Thoracic aorta (tissue), 2 donors: Measurements from ENCODE around the gene PLCB1. TPM values are rescaled to one million over a fixed set of nuclear protein-coding genes. Genes with fewer than 3 reads are reported as not detected.

ENCODE experiments used
- ATAC-seq: fragments of 150-250 bp; one replicate; pipeline ENCODE4 v1.8.0; 2017; ENCODE audit warnings: low read depth; ENCODE audit not compliant: insufficient number of reproducible peaks, low FRiP score
- DNase-seq: peaks from one replicate; pipeline ENCODE4 v3.0.0-alpha.2; 2020; ENCODE audit warnings: low spot score
- H3K27ac ChIP-seq, 2 donors: fragments of 200-600 bp; sonication (generic); 1 replicate in 1 of 2; 2 replicates in 1 of 2; pipeline ENCODE4 v1.5.1; 2016; ENCODE audit warnings: mild to moderate bottlenecking in 2 of 2, moderate library complexity in 2 of 2
- H3K27me3 ChIP-seq: fragments of 200-600 bp; sonication (generic); replicated peaks from 2 replicates; pipeline ENCODE4 v1.6.0; 2016; ENCODE audit warnings: mild to moderate bottlenecking; ENCODE audit not compliant: insufficient read depth
- H3K36me3 ChIP-seq: fragments of 200-600 bp; sonication (generic); one replicate; pipeline ENCODE4 v1.5.1; 2016
- H3K4me1 ChIP-seq, 2 donors: fragments of 200-600 bp; sonication (generic); 1 replicate in 1 of 2; 2 replicates in 1 of 2; pipeline versions ENCODE4 v1.5.1 to v1.6.0; 2016; ENCODE audit warnings: low read depth in 2 of 2, mild to moderate bottlenecking in 1 of 2; ENCODE audit not compliant: control insufficient read depth in 1 of 2
- H3K4me3 ChIP-seq: fragments of 200-600 bp; sonication (generic); 2 replicates; pipeline ENCODE4 v1.5.1; 2016; ENCODE audit warnings: mild to moderate bottlenecking
- H3K9me3 ChIP-seq: fragments of 200-600 bp; sonication (generic); 2 replicates; pipeline ENCODE4 v1.5.1; 2016
- total RNA-seq, 2 donors: library from RNA; depleted of rRNA; stranded (reverse); fragments of >200 nt; gene quantifications; one replicate each; pipeline versions ENCODE4 v1.1.0 to v1.2.3, GENCODE V29; 2016
- TF ChIP-seq, protein P1 (sequence below): fragments of 200-600 bp; sonication (generic); IDR thresholded peaks from one replicate; pipeline ENCODE4 v1.5.1; 2019; ENCODE audit warnings: antibody characterized with exemption

PLCB1 gene
- total RNA-seq, 2 donors from 2014 or later, result 10.8 to 16.3 TPM

GRCh38 chr20:8654486-8654885 is 522.4 kb downstream of the PLCB1 start:
- ATAC-seq, result no peak
- no peaks in the 10 kb centered on the region for H3K27me3 ChIP-seq
- no peaks in the 10 kb centered on the region for H3K9me3 ChIP-seq
- TF ChIP-seq, protein P1, sequence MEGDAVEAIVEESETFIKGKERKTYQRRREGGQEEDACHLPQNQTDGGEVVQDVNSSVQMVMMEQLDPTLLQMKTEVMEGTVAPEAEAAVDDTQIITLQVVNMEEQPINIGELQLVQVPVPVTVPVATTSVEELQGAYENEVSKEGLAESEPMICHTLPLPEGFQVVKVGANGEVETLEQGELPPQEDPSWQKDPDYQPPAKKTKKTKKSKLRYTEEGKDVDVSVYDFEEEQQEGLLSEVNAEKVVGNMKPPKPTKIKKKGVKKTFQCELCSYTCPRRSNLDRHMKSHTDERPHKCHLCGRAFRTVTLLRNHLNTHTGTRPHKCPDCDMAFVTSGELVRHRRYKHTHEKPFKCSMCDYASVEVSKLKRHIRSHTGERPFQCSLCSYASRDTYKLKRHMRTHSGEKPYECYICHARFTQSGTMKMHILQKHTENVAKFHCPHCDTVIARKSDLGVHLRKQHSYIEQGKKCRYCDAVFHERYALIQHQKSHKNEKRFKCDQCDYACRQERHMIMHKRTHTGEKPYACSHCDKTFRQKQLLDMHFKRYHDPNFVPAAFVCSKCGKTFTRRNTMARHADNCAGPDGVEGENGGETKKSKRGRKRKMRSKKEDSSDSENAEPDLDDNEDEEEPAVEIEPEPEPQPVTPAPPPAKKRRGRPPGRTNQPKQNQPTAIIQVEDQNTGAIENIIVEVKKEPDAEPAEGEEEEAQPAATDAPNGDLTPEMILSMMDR, result no peak
- DNase-seq, result no peak
- no peaks in the 10 kb centered on the region for H3K36me3 ChIP-seq
- no peak overlapping the region for H3K27ac ChIP-seq
- no peak overlapping the region for H3K4me3 ChIP-seq
- no peaks in the 10 kb centered on the region for H3K4me1 ChIP-seq

- TF ChIP-seq, protein P1, result no peak
- Histone ChIP-seq H3K27me3 (no peaks in the 10 kb centered on the region), H3K27ac (no peak overlapping the region), H3K4me1 (no peaks in the 10 kb centered on the region), H3K36me3 (no peaks in the 10 kb centered on the region), H3K4me3 (no peak overlapping the region), H3K9me3 (no peaks in the 10 kb centered on the region)
- no peak for ATAC-seq
- no peak for DNase-seq
Measured at GRCh38 chr20:8656335-8656734, 524.3 kb downstream of the PLCB1 start.

- no peaks in the 10 kb centered on the region for H3K27me3 ChIP-seq
- TF ChIP-seq, protein P1, result no peak
- H3K4me3 ChIP-seq, result no peak overlapping the region
- no peaks in the 10 kb centered on the region for H3K36me3 ChIP-seq
- no peaks in the 10 kb centered on the region for H3K9me3 ChIP-seq
- DNase-seq (no peak), ATAC-seq (no peak)
- H3K4me1 ChIP-seq, result no peaks in the 10 kb centered on the region
- H3K27ac ChIP-seq, result no peak overlapping the region
Measured at GRCh38 chr20:8657664-8658063, 525.6 kb downstream of the PLCB1 start.

GRCh38 chr20:8658103-8658502 is 526.0 kb downstream of the PLCB1 start:
- TF ChIP-seq, protein P1, result no peak
- DNase-seq (no peak), ATAC-seq (no peak)
- Histone ChIP-seq H3K4me1 (no peaks in the 10 kb centered on the region), H3K27me3 (no peaks in the 10 kb centered on the region), H3K9me3 (no peaks in the 10 kb centered on the region), H3K27ac (no peak overlapping the region), H3K36me3 (no peaks in the 10 kb centered on the region), H3K4me3 (no peak overlapping the region)

DNA sequence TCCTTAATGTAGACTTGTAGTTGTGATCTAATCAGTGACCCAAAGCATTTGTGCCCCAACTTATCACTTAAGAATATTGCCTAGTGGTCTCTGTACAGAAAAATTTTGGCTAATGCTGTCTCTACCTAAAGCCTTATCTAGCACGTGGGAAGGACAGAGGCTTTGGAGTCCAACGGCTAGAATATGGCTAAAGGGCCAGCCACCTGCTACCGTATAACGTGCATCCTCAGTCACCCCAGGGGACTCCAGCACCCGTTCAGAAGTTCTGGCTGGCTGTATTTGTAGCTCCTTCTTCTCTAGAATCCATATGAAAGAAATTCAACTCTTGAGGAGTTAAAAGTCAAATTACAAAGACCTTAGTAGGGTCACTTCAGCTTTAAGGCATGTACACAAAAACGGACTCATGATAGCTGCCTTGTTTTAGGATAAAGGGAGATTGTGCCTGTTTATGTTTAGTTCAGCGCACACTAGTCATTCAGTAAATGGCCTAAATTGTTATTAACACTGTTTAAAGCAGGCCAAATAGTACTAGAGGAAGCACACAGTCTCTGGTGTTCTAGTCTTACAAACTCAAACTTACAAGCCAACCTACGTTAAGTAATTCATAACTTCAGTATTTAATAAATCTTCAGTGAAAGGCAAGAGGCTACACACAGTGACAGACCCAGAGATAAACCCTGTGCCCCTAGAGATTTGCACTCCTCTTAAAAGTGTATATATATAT is 529.3 kb downstream of the PLCB1 start:
- H3K9me3 ChIP-seq, result no peaks in the 10 kb centered on the region
- DNase-seq (no peak), ATAC-seq (no peak)
- H3K4me1 ChIP-seq, result no peaks in the 10 kb centered on the region
- no peak overlapping the region for H3K4me3 ChIP-seq
- H3K36me3 ChIP-seq, result no peaks in the 10 kb centered on the region
- no peaks in the 10 kb centered on the region for H3K27me3 ChIP-seq
- no peak overlapping the region for H3K27ac ChIP-seq
- TF ChIP-seq, protein P1, result no peak
